GDM1 (cell line): ENCODE results near the gene KRT72.

Experiments used
- DNase-seq: peaks from one replicate; lab custom pipeline; 2025; lab: John Stamatoyannopoulos, UW

Gene KRT72

DNA sequence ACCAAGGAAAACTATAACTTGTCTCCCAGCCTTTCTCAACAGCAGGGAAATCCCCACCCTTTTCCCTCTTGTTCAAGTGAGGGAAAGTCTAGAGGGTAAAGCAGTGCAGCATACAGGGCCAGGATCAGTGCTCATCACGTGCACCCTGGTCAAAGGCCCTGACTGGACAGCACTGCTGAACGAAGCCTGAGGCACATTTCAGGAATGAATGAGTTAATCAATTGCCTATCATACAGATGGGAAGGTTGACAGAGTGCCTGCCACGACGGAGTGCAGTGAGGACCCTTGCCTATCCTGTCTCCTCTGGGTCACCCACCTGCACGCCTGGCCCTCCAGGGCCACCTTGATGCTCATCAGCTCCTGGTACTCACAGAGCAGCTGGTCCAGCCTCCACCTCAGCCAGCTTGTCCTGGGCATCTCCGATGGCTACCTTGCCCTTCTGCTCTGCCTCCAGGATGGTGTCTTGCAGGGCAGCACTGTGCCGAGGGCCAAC lies 28.8 kb upstream of the KRT72 start:
- no peak for DNase-seq

DNA sequence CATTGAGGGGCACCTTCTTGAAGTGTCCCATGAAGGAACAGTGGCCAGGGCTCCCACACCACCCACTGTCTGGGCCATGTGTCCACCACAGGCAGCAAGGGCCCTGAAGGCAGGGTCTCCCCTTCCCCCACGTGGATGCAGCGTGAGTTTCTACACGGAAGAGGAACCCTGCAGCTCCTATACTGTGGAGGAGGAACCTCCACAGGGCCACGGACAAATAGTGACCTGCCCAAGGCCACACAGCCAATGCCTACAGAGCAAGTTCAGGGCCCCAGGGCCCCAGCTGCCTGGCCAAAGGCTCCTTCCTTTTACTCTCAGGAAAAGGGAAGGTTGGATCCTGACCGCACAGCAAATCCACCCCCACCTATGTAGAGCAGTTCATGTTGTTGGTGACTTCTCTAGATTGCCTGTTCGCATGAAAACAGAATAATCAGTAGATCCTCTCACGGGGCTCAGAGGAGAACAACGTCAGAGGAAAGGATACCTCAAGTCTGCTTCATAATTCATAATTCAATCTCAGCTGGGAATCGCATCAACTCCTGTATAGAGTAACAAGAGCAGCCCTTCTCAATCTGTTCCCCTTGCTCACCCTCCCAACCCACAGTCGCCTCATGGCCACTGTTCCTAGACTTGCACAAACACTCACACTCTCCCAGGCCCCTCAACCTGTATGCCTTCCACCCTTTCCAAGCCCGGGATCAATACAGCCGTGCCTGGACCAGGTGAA lies 28.2 kb upstream of the KRT72 start:
- DNase-seq = no peak

DNA sequence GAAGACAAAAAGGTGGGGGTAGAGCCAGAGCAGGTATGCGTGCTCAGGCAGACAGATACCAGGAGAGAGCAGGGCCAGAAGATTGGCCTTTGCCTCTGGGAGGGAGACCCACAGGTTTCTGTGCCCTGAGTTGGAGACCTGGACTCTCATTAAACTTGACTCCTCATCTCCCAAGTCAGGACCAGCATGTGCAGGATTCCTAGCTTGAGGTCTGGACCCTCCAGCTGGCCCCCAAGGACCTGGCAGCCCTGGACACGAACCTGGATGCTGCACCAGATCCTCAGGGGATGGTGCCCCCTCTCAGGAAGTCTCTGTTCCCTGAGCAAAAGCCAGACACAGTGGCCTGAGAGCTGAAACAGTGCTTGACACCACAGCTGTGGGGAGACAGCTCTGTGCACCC lies 27.6 kb upstream of the KRT72 start:
- no peak for DNase-seq

DNA sequence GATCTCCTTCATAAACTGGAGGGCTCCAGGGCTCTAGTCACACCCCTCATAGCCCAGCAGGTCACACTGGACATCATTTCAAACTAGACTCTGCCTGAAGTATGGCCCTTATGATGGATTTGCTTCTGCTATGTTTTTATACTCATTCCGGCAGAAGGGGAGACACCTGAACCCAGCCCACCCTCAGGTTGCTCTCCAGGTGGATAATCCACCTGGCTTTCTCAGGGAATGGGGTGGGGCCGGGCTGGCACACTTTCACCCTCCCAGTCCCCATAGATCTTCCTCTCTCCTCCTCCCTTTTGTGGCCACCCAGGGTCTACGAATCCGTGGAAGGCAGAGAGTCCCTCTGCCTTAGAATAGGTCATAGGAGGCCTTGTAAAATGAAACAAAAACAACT lies 26.8 kb upstream of the KRT72 start:
- no peak for DNase-seq

DNA sequence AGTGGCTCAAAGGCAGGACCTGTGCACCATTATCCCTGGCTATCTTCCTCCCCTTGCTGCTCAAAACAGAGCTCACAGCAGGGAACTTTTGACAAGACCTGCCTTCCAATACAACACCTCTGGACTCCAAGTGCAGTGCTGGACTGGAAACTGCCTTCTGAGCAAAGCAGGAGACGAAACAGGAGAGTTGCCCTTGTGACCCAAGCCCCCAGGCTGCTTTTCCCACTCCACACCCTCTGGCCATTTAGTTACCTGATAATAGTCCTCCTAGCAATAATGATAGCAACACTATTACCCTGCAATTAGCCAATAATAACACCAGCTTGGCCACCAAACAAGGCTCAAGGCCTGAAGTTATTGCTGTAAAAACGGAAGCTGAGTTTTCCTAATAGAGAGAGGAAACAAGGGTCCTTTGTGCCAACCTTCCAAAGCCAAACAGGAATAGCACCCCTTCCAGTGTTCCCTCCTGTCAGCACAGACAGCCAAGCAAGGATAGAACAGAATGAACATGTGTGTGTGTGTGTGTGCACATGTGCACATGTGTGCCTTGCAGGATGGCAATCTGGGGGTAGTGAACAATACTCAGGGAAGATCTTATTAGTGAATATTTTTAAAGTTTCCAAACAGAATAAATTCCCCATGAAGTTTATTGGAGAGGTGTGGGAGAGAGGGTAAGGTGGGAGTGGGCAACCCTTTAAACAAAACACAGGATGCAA lies 26.3 kb upstream of the KRT72 start:
- no peak for DNase-seq

DNA sequence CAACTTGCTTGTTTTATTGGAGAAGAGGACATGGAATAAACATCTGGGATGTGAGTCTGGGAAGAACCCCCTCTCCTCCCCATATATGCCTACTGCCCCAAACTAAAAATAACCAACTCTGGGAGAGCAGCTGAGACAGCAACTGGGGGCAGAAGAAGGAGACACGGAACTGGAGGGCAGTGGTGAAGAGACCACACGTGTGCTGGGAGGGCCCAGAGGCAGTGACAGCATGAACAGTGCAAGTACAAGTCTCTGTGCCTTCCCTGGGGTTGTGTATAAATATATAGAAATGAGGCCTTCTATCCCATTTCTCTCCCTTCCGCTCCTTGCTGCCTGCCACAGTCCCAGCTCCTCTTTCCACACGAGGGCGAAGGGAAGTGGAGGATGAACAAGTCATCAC lies 21.1 kb upstream of the KRT72 start:
- DNase-seq = no peak

DNA sequence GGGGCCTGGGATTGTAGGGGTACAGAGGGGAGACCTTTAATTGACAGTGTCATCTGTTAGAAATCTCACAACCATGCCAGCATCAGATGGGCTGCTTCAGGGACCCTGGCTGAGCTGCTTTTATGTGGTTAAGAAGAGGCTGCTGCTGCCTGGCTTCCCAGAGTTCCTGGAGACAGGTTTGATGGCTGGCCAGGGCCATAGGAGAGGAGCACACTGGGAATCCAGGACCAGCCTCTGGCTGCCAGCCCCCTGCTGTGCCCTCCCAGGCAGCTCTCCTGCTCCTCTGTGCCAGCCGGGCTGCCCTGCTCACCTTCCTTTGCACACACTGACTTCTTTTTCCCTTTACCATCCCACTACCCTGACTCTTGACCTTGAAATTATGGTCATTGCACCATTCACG lies 17.6 kb upstream of the KRT72 start:
- no peak for DNase-seq

DNA sequence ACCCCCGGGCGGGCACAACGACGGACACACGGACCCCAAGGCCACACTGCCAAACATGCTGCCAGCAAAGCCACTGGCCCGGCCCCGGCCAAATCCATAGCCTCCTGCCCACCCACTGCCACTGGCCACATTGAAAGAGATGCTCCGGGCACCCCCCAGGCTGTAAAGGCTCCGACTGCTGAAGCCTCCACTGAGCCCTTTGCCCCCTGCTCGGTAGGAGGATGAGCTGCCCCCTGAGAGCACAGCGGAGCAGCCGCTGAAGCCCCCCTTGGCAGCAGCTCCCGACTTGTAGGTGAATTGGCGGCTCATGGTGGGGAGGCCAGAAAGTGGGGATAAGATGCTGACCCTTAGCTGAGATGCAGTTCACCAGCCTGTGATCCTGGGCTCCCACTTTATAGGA lies 17.0 kb upstream of the KRT72 start, which contains the start of gene KRT73:
Gene KRT73 (minus strand): TSS at position 344 of the 400 bp plus-strand sequence. CDS start 35 bp downstream, at position 309.
- DNase-seq = no peak

DNA sequence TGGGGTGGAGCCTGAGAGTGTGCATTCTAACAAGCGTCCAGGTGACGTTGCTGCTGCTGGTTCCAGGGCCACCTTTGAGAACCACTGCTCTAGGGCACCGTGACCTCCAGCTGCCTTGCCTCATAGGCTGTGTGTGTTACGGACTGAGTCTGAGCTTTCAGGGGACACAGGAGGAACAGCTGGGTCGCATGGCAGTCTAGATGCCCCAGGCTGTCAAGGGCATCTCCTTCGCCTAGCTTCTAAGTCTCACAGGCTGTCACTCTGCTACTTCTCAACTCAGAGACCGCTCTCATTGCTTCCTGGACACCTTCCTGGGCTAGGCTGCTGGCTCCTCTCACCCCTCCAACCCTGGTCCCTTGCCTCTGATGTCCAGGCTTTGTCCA lies 16.1 kb upstream of the KRT72 start:
- no peak for DNase-seq

DNA sequence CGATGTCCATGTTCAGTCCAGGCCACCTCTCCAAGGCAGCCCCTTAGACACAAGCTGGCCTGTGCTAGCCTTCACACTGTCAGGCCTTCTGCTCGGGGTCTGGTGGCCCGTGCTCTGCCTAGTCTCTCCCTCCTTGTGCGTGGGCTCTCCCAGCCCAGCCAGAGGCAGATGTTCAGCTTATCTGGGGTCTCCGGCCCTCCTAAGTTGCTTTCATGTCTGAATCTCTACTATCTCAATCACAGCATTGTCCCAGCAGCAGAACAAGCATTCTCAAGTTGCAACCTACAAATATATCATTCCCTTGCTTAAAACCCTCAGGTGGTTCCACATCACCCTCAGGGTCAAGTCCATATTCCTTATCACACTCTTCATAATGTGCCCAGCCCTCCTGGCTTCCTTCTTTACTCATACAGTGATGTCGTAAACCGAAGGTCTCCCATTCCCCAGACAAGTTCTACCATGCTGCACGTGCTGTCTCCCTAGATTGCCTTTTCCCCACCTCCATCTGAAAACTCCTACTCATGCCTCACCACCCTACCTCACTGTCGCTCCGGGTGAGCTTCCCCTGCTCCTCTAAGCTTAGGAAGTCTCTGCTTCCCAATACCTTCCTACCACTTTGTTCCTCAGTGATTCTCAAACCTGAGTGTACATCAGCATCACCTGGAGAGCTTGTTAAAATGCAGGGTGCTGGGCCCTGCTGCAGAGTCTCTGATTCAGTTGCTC lies 15.6 kb upstream of the KRT72 start:
- no peak for DNase-seq

DNA sequence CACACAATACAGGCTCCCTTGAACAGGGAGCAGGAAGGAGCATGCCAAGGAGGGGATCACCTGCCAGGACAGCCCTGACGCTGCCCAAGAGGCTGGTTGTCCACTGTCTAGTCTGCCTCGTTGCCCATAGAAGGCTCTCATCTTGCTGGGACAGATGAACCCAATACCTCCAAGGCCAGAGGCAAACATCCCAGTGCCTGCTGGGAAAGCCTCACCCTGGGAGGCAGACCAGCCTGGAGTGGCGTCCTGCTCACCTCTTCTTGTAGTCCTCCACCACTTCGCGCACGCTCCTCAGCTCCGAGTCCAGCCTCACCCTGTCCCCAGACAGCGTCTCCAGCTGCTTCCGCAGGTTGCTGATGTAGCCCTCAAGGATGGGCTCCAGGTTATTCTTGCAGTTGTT lies 14.6 kb upstream of the KRT72 start:
- no peak for DNase-seq

DNA sequence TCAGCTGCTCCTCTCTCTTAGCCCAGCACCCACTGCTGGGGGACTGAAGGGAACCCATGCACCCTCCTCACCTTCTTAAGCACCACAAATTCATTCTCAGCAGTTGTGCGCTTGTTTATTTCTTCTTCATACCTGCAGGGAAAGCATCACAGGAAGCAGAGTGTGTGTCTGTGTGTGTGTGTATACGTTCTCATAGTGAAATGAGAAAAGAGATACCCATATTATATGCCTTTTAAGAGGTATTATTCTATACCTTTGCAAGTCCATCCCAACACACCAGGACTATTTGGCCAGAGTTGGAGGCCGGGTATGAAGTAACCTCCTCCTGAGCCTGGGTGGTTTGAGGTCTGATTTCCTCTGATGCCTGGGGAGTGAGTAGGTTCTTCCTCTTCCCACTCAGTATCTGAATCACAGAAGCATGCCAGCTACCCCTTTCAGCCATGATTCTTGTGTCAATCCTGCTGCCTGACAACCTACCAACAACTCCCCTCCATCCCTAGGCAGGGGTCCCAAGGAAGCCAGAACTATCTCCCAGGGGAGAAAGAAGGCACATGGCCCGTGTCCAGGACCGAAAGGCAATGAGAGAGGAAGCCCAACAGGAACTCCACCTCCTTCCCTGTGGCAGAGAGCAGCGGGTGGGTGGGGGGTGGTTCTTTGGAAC lies 14.1 kb upstream of the KRT72 start:
- DNase-seq = peak; percentile 43

DNA sequence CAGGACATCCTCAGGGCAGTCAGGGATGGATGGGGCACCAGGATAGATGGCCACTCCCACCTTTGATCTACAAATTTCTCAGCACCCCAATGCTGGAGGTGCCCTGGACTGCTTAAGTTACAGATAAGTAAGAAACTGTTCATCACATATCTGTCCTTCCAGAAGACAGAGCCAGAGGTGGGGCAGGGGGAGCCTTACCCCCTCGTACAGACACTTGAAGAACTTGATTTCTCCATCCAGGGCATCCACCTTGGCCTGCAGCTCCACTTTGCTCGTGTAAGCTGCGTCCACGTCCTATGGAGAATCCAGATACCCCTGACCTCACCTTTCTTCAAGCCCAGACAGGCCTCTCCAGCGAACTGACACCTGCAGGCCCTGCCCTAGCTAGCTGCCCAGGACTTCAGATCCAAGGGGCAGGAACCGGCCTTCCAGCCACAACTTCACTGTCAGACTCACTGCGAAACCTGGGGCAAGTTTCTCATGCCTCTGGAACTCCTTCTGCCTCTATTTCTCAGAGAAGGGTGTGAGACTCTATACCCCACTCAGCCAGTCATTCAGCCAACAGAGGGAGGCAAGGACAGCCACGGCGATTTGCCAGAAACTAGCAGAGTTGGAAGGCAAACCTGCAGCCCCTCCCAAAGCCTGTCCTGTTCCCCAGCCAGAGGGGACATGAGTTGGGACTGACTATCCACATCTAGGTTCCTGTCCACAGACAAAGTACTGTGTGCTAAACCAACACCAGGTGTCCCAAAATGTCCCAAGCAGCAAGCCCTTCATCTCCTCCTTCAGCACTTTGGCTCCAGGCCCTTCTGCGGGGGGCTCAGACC lies 13.3 kb upstream of the KRT72 start:
- no peak for DNase-seq

DNA sequence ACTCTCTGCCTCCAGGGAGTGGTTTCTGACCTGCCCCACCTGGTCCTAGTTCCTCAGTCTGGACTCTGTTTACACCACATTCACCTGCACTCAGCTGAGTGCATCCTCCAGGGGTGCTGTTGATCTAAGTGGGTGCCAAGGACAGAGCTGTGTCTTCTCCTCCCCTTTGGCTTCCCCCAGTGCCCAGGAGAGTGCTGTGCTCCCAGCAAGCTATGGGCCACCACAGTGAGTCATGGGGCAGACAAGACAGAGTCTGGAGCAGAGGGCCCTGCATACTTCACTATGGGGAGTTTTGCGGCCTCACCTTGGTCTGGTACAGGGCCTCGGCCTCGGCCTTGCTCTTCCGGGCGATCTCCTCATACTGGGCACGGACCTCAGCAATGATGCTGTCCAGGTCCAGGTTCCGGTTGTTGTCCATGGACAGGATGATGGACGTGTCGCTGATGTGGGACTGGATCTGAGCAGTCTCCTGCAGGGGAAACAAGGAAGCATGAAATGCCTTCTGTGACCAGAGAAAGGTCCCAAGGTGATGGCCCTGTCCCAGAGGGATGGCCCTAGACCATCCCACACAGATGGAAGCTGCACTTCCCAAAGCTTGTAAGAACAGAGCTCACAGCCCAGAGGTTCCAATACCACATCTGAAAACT lies 12.2 kb upstream of the KRT72 start:
- DNase-seq = no peak

DNA sequence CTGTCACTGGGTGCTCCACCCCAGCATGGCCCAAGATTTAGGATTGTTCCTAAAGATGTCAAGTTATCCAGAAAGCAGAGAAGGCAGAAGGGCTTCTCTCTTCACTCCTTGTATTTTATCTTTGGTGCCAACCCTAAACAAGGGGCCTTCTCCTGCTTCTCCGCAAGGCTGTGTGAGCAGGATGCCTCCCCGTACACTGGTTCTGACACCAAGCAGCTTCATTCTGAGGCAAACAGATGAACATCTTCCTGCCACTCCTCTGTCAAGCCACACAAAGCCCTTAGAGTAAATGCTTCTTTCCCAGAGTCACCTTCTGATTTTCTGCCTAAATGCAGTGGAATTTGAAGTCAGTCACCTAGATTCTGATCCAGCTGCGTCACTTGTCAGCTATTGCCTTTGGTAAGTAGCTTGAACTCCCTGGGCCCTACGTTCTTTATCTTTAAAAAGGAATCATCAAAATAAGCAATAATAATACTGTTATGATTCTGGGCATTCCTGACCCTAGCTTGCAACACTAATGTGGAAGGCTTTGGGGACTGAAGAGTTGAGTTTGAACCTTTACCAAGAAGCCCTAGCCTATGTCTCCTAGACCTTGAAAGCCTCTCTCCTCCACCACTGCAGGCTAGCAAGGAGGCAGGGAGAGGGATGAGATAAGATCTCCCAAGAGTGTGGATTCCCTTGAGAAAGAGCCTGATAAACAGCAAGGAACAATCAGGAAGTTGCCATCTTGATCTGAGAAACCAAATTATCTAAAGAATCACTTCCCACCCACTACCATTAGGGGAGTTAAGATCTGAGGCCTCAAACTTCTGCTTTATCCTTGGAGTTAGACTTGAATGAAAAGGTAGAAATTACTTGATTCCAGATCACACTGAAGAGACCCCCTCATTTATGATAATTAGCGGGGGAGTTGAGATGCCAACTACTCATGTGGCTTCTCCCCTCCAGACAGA lies 11.4 kb upstream of the KRT72 start:
- no peak for DNase-seq

DNA sequence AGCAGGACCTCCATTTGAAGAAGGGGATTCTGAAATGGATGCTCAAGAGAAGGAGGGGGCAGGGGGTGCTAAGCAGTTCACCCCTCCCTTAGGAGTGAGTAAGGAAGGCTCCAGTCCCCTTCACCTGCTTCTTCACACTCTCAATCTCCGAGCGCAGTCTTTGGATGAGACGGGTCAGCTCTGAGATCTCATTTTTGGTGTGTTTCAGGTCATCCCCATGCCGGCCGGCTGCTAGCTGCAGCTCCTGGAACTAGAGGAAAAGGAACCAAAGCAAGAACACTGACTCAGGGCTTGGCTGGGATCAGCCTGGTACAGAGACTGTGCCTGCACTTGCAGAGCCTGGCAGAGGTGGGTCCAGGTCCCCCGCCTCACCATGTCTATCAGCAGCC lies 9.8 kb upstream of the KRT72 start:
- DNase-seq = no peak

DNA sequence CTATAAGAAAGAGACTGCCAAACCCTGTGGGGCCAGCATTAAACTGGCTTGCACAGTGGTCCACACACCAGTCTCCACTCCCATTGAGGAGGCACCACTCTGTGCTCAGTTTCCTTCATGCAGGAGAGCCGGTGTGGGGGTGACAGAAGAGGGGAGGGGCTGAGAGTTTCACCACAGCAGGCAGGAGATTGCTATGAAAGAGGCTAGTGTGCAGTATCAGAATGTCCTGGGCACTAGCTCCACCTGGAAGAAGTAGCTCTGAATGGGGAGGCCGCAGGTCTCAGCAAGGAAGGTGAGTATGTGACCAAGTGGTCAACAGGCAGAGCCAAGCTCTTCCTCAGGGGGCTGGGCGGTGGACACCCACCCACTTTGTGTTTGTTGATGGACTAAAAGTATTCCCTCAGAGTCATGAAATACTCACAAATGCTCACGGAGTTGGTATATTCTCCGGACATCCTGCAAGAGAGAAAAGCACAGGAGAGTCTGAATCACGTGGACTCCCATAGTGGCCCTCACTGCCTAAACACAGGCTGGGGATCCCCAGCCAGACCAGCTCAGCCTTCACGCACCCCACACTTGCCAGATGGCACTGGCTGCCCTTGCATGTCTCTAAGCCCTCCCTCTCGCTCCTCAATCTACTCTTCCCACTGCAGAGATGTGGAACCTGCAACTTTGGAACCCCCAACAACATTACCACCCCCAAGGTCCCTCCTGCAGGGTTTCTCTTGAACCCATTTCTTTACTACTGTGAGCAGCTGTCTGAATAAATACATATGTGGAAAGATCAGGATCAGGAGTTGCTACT lies 7.8 kb upstream of the KRT72 start:
- no peak for DNase-seq

DNA sequence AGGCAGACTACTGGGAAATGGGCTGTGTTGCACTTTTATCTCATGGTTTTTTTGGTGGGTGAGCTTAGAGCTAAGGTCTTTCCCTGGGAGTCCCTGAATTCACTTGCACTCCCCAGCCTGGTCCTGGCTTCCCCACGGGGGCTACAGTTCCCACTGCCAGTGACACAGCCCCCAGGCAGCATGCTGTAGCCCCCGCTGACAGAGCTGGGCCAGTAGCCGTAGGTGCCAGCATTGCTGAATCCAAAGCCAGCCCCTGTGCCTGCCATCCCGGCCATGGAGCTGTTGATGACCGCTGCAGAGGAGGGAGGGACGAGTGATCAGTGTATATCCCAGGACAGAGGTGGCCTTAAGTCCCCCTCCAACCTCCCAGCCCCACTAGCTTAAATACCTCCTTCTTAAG lies 6.9 kb upstream of the KRT72 start:
- DNase-seq = no peak

DNA sequence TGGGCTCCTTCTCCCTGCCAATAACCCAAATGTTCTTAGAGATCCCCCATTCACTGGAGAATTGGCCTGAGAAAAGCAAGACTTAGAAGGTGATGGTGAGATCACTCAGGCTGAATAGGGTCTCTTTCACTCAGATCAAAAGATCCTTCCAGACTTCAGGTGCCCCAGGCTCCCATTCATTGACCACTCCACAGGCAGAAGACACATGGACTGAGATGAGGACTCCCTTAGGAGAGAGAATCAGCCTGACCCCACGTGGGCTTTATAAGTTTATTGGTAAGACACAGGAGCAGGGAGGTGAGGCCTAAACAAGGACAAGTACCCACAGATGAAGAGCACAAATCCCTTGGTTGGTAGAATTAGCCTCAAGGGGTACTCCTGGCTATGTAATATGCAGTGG lies 6.1 kb upstream of the KRT72 start:
- DNase-seq = no peak
